ENCODE data around the gene SPART.

- no peak for TF ChIP-seq CTCF (IDR thresholded peaks at IDR 0.05)
- TF ChIP-seq POLR2A (IDR thresholded peaks at IDR 0.05), result no peak
Measured at GRCh38 chr13:36343766-36344165, 2.4 kb downstream of the SPART start.
